HG03354 (cell line): ENCODE results near the gene SLC22A23.
A peak's percentile ranks its signal among the peaks of the same experiment; 100 is the strongest.

ENCODE experiments used
- ATAC-seq: cut with Tn5 transposase; IDR thresholded peaks from one replicate; pipeline ENCODE4 v1.9.1; 2021; ENCODE audit warnings: mild to moderate bottlenecking; ENCODE audit not compliant: unreplicated experiment, poor library complexity, severe bottlenecking

SLC22A23 gene

DNA sequence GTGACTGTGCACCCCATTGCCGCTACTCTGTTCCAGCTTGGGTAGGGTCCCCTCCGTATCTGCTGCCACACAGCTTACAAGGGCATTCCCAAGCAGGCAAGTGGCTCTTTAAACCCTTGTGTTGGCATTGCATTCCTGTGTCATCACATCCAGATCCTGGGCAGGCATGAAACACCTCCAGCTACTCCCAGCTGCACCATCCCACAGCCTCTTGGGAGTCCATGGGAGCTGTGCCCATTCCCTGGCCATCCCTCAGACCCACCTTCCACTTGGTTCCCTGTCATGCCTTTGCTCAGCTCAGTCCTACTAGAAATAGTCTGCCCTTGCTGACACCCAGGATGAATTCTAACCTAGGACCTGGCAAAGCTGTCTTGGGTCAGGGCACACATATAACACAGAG is 110.4 kb downstream of the SLC22A23 start:
- ATAC-seq = no peak

- no peak for ATAC-seq
These were observed 111.0 kb downstream of the SLC22A23 start for GRCh38 chr6:3345836-3346235.

- no peak for ATAC-seq
These were observed 113.6 kb downstream of the SLC22A23 start for GRCh38 chr6:3343089-3343883.

GRCh38 chr6:3341467-3341866 is 115.4 kb downstream of the SLC22A23 start:
- no peak for ATAC-seq

GRCh38 chr6:3340894-3341293 is 116.0 kb downstream of the SLC22A23 start:
- ATAC-seq = no peak

DNA sequence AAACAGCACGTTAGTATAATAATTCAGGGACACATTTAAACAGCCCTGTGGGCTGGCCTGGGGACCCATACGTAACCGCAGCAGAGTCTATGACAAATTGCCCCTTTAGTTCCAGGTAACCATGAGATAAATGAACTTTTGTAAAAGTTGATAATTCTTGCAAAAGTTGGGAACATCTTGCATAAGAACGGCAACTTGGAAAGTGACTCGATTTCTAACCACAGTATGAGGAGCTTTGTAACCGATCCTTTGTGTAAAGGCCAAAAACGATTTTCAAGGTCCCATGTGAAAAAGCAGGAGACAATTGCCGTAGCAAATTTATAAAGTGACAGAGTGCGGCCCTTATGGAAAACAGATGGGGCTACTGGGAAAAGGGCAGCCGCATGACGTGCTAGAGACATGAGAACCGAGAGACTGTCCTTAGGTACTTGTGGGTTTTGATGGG is 116.5 kb downstream of the SLC22A23 start:
- ATAC-seq = no peak

DNA sequence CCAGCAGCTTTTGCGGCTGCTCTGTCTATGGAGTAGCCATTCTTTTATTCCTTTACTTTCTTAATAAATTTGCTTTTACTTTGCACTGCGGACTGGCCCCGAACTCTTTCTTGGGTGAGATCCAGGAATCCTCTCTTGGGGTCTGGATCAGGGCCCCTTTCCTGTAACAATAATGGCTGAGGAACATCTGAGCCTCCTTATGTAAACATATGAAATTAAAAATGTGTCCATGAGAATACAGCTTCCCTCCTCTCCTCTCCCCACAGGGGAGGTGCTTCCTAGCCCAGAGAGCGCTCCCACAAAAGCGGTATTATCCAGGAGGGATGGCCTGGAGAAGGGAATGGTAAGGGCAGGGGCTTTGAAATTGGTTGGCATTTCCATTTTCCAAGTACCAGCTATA is 117.0 kb downstream of the SLC22A23 start:
- ATAC-seq = no peak

- ATAC-seq = no peak
These were observed 119.1 kb downstream of the SLC22A23 start for GRCh38 chr6:3337521-3338350.

- ATAC-seq = no peak
These were observed 119.9 kb downstream of the SLC22A23 start for GRCh38 chr6:3336859-3337515.

- ATAC-seq = no peak
These were observed 120.6 kb downstream of the SLC22A23 start for GRCh38 chr6:3336066-3336786.

- no peak for ATAC-seq
These were observed 121.7 kb downstream of the SLC22A23 start for GRCh38 chr6:3335169-3335568.

- no peak for ATAC-seq
These were observed 122.3 kb downstream of the SLC22A23 start for GRCh38 chr6:3334555-3334954.

- ATAC-seq = peak; percentile 68
These were observed 123.6 kb downstream of the SLC22A23 start for GRCh38 chr6:3333263-3333662.

- no peak for ATAC-seq
These were observed 124.9 kb downstream of the SLC22A23 start for GRCh38 chr6:3331971-3332370.

GRCh38 chr6:3331494-3331893 is 125.4 kb downstream of the SLC22A23 start:
- ATAC-seq = no peak

GRCh38 chr6:3330199-3330598 is 126.7 kb downstream of the SLC22A23 start:
- ATAC-seq = no peak

DNA sequence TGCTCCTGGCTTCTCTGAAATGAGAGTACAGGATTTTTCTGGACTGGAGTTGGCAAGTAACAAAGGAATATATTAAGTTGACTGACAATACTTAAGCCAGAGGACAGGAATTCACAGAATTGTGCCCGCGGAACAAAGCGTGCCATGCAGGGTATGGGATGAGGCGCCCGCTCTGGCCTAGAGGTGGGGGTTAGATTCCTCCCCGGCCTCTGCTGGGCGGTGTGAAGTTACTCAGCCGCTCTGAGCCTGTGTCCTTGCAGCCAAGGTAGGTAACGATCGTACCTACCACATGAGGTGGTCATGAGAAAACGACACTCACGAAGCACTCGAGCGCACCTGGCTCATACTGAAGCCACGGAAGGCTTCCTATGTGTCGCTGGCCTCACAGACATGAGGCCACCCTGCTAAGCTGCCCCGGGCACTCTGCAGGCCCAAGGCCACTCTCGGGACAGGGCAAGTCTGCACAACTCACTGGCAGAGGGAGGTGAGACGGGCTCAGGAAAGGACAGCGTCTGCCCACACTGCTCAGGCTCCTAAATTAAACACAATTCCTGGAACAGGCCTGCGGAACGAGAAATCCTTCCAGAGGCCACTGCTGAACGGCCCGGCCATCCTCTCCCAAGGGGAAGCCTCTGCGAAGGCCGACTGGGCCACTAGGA is 127.3 kb downstream of the SLC22A23 start:
- no peak for ATAC-seq

DNA sequence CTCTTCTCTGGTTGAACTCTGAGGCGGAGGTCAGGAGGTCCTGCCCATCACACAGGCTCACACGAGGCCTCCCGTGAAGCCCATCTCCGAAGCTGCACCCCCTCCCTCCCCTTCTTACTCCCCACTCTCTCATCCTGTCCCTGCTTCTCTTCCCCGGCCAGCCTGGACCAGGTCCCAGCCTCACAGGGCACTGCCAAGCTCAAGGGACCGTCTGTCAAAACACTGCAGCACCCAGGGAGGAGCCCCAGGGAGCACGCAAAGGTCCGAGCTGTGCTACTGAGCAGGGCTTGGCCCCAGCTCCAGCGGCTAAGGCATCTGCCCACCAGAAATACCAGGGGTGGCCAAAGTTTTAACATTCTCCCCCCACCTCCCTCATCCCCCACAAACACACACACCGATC is 128.1 kb downstream of the SLC22A23 start:
- no peak for ATAC-seq

- ATAC-seq = no peak
These were observed 128.7 kb downstream of the SLC22A23 start for GRCh38 chr6:3328145-3328544.
